ENCODE measurements around the gene CAPN10. TPM values are rescaled to one million over a fixed set of nuclear protein-coding genes. Genes with fewer than 3 reads are reported as not detected.

CAPN10 gene
- total RNA-seq, 1 experiment from 2014 or later, result 90.2 TPM

GRCh38 chr2:240589375-240589774 is 2.8 kb downstream of the CAPN10 start:
- no peak for DNase-seq (ENCODE audit: low spot score)

GRCh38 chr2:240589850-240590525 is 3.5 kb downstream of the CAPN10 start:
- DNase-seq (ENCODE audit: low spot score), result no peak

GRCh38 chr2:240590681-240591111 is 4.2 kb downstream of the CAPN10 start:
- no peak for DNase-seq (ENCODE audit: low spot score)

- no peak for DNase-seq (ENCODE audit: low spot score)
Observed at GRCh38 chr2:240591226-240591625, 4.7 kb downstream of the CAPN10 start.

- DNase-seq (ENCODE audit: low spot score), result no peak
Observed at GRCh38 chr2:240591784-240592183, 5.2 kb downstream of the CAPN10 start.

GRCh38 chr2:240593026-240593702 is 6.6 kb downstream of the CAPN10 start:
- DNase-seq (ENCODE audit: low spot score), result no peak

- no peak for DNase-seq (ENCODE audit: low spot score)
Observed at GRCh38 chr2:240593703-240594451, 7.3 kb downstream of the CAPN10 start.

- no peak for DNase-seq (ENCODE audit: low spot score)
Observed at GRCh38 chr2:240594511-240595380, 8.2 kb downstream of the CAPN10 start.

GRCh38 chr2:240595381-240596079 is 9.0 kb downstream of the CAPN10 start:
- DNase-seq (ENCODE audit: low spot score), result no peak

- DNase-seq (ENCODE audit: low spot score), result no peak
Observed at GRCh38 chr2:240596080-240596460, 9.5 kb downstream of the CAPN10 start.

- DNase-seq (ENCODE audit: low spot score), result no peak
Observed at GRCh38 chr2:240596491-240596931, 10.0 kb downstream of the CAPN10 start.

- no peak for DNase-seq (ENCODE audit: low spot score)
Observed at GRCh38 chr2:240597054-240597418, 10.5 kb downstream of the CAPN10 start.

- DNase-seq (ENCODE audit: low spot score), result no peak
Observed at GRCh38 chr2:240597419-240598181, 11.1 kb downstream of the CAPN10 start.

- no peak for DNase-seq (ENCODE audit: low spot score)
Observed at GRCh38 chr2:240598311-240598911, 11.9 kb downstream of the CAPN10 start.

- no peak for DNase-seq (ENCODE audit: low spot score)
Observed at GRCh38 chr2:240599141-240599583, 12.6 kb downstream of the CAPN10 start.

GRCh38 chr2:240600451-240600961 is 14.0 kb downstream of the CAPN10 start:
- DNase-seq (ENCODE audit: low spot score), result no peak

GRCh38 chr2:240601061-240601830 is 14.7 kb downstream of the CAPN10 start:
- no peak for DNase-seq (ENCODE audit: low spot score)

- no peak for DNase-seq (ENCODE audit: low spot score)
Observed at GRCh38 chr2:240601831-240602160, 15.3 kb downstream of the CAPN10 start.

Data from HT-29 (cell line).